22Rv1 (cell line): ENCODE data around the gene HLA-DOA.

Experiments
- ZFX ChIP-seq: fragments of 450-650 bp; IDR thresholded peaks from 2 replicates; pipeline ENCODE4 v1.6.1; 2017; ENCODE audit warnings: antibody characterized with exemption, borderline replicate concordance
- TF ChIP-seq, protein P1 (sequence below): fragments of 450-650 bp; IDR thresholded peaks from 2 replicates; pipeline ENCODE4 v1.5.1; 2017; ENCODE audit warnings: mild to moderate bottlenecking

DNA sequence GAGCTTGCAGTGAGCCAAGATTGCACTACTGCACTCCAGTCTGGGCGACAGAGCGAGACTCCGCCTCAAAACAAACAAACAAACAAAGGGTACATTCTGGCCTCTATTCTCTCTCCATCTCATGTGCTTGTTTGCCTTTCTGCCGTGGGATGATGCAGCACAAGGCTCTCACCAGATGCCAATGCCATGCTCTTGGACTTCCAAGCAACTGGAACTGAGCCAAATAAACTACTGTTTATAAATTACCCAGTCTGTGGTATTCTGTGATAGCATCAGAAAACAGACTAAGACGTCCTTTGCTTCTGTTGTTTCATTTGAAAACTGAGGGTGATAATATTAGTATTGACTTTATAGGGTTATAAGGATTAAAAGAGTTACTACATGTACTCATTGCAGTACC is 44.6 kb downstream of the HLA-DOA start:
- TF ChIP-seq, protein P1, sequence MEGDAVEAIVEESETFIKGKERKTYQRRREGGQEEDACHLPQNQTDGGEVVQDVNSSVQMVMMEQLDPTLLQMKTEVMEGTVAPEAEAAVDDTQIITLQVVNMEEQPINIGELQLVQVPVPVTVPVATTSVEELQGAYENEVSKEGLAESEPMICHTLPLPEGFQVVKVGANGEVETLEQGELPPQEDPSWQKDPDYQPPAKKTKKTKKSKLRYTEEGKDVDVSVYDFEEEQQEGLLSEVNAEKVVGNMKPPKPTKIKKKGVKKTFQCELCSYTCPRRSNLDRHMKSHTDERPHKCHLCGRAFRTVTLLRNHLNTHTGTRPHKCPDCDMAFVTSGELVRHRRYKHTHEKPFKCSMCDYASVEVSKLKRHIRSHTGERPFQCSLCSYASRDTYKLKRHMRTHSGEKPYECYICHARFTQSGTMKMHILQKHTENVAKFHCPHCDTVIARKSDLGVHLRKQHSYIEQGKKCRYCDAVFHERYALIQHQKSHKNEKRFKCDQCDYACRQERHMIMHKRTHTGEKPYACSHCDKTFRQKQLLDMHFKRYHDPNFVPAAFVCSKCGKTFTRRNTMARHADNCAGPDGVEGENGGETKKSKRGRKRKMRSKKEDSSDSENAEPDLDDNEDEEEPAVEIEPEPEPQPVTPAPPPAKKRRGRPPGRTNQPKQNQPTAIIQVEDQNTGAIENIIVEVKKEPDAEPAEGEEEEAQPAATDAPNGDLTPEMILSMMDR = no peak
- TF ChIP-seq ZFX = no peak
